ENCODE data around the gene FAM217B. TPM values are rescaled to one million over a fixed set of nuclear protein-coding genes. Genes with fewer than 3 reads are reported as not detected.

FAM217B gene
- total and polyA plus RNA-seq, 7 donors: 1.9 to 29.2 (median 6.5) TPM

GRCh38 chr20:59944726-59945125 is 4.5 kb downstream of the FAM217B start:
- Histone ChIP-seq H3K36me3 (ENCODE audit: insufficient read depth in 1 of 2, low read depth in 1 of 2) (peaks cover 0 to 38% of the 10 kb centered on the region in 2 donors), H3K4me1 (peaks cover 53% of the 10 kb centered on the region), H3K9me3 (no peaks in the 10 kb centered on the region), H3K27me3 (ENCODE audit: insufficient read depth in 3 of 3, low read length in 2 of 3) (no peaks in the 10 kb centered on the region), H3K27ac (peak overlapping the region; percentile 37), H3K4me3 (no peak overlapping the region)
- ATAC-seq (no peak), DNase-seq (no peak)
- intact Hi-C loops (cut with DNase I): no loop called here
- WGBS, 3 donors: 41 to 66% (median 52%) methylated on average over 7 of the region's 7 CpGs
- no peak for TF ChIP-seq CTCF (IDR thresholded peaks at IDR 0.05)

- Histone ChIP-seq H3K27ac (peak overlapping the region; percentile 37), H3K4me3 (no peak overlapping the region), H3K27me3 (ENCODE audit: insufficient read depth in 3 of 3, low read length in 2 of 3) (no peaks in the 10 kb centered on the region), H3K9me3 (no peaks in the 10 kb centered on the region), H3K36me3 (ENCODE audit: insufficient read depth in 1 of 2, low read depth in 1 of 2) (peaks cover 0 to 42% of the 10 kb centered on the region in 2 donors), H3K4me1 (peaks cover 53% of the 10 kb centered on the region)
- intact Hi-C loops (cut with DNase I): no loop called here
- WGBS, 3 donors: 33 to 51% (median 38%) methylated on average over 3 of the region's 3 CpGs
- DNase-seq: no peak
- no peak for TF ChIP-seq CTCF (IDR thresholded peaks at IDR 0.05)
- ATAC-seq: no peak
These were observed 5.0 kb downstream of the FAM217B start for GRCh38 chr20:59945175-59945574.

- H3K4me1 ChIP-seq: peaks cover 53% of the 10 kb centered on the region
- H3K27ac ChIP-seq: peak overlapping the region; percentile 37
- ATAC-seq (no peak), DNase-seq (no peak)
- 70 to 81% (median 77%) methylated on average over 2 of the region's 2 CpGs for WGBS, 3 donors
- no peak overlapping the region for H3K4me3 ChIP-seq
- no peaks in the 10 kb centered on the region for H3K9me3 ChIP-seq
- intact Hi-C loops (cut with DNase I): no loop called here
- no peaks in the 10 kb centered on the region for H3K27me3 ChIP-seq (ENCODE audit: insufficient read depth in 3 of 3, low read length in 2 of 3)
- H3K36me3 ChIP-seq (ENCODE audit: insufficient read depth in 1 of 2, low read depth in 1 of 2): peaks cover 0 to 48% of the 10 kb centered on the region in 2 donors
- TF ChIP-seq CTCF (IDR thresholded peaks at IDR 0.05): no peak
These were observed 5.5 kb downstream of the FAM217B start for GRCh38 chr20:59945731-59946130.

GRCh38 chr20:59947376-59947775 is 7.2 kb downstream of the FAM217B start:
- H3K4me1 ChIP-seq: peaks cover 39% of the 10 kb centered on the region
- 51 to 68% (median 63%) methylated on average over 8 of the region's 8 CpGs for WGBS, 3 donors
- no peak for TF ChIP-seq CTCF (IDR thresholded peaks at IDR 0.05)
- intact Hi-C loops (cut with DNase I): no loop called here
- ATAC-seq: no peak
- no peak for DNase-seq
- no peaks in the 10 kb centered on the region for H3K27me3 ChIP-seq (ENCODE audit: insufficient read depth in 3 of 3, low read length in 2 of 3)
- H3K9me3 ChIP-seq: no peaks in the 10 kb centered on the region
- H3K36me3 ChIP-seq (ENCODE audit: insufficient read depth in 1 of 2, low read depth in 1 of 2): peaks cover 0 to 55% of the 10 kb centered on the region in 2 donors
- no peak overlapping the region for H3K4me3 ChIP-seq
- no peak overlapping the region for H3K27ac ChIP-seq

GRCh38 chr20:59948212-59948611 is 8.0 kb downstream of the FAM217B start:
- Histone ChIP-seq H3K4me1 (peaks cover 30% of the 10 kb centered on the region), H3K27me3 (ENCODE audit: insufficient read depth in 3 of 3, low read length in 2 of 3) (no peaks in the 10 kb centered on the region), H3K9me3 (no peaks in the 10 kb centered on the region), H3K4me3 (no peak overlapping the region), H3K27ac (no peak overlapping the region), H3K36me3 (ENCODE audit: insufficient read depth in 1 of 2, low read depth in 1 of 2) (peaks cover 0 to 47% of the 10 kb centered on the region in 2 donors)
- no peak for TF ChIP-seq CTCF (IDR thresholded peaks at IDR 0.05)
- 64 to 69% (median 65%) methylated on average over 1 of the region's 1 CpG for WGBS, 3 donors
- ATAC-seq: no peak
- DNase-seq: no peak
- intact Hi-C loops (cut with DNase I): no loop called here

Measured in psoas muscle (tissue), 8 donors.